NCI-H446 treated with DMSO at 0.1 percent for 48 hours (cell line): ENCODE results near the gene LPP.
"Not testable (repeated sequence)": the region's sequence is repeated elsewhere in the genome, so short reads cannot be mapped to it uniquely, and the experiment has no call there.

Experiments
- DNase-seq: peaks from one replicate; lab custom pipeline; 2025; lab: John Stamatoyannopoulos, UW

LPP gene

GRCh38 chr3:188154014-188154808 lies at the start of gene LPP:
Gene LPP (plus strand): TSS chr3:188154157. CDS start chr3:188406121, 251,964 bp downstream.
- DNase-seq: peak; percentile 43

- DNase-seq: no peak
Measured at GRCh38 chr3:188106006-188106405, 48.0 kb upstream of the LPP start.

- DNase-seq: no peak
Measured at GRCh38 chr3:188106454-188106853, 47.5 kb upstream of the LPP start.

- no peak for DNase-seq
Measured at GRCh38 chr3:188106887-188107830, 46.8 kb upstream of the LPP start.

- DNase-seq: no peak
Measured at GRCh38 chr3:188108703-188109412, 45.1 kb upstream of the LPP start.

- DNase-seq: no peak
Measured at GRCh38 chr3:188111002-188111584, 42.9 kb upstream of the LPP start.

GRCh38 chr3:188113756-188114155 lies 40.2 kb upstream of the LPP start:
- DNase-seq: no peak

GRCh38 chr3:188119846-188120245 lies 34.1 kb upstream of the LPP start:
- DNase-seq: no peak

GRCh38 chr3:188122571-188123169 lies 31.3 kb upstream of the LPP start:
- DNase-seq: no peak

GRCh38 chr3:188123170-188123905 lies 30.6 kb upstream of the LPP start:
- no peak for DNase-seq

GRCh38 chr3:188124184-188124583 lies 29.8 kb upstream of the LPP start:
- no peak for DNase-seq

GRCh38 chr3:188125076-188125475 lies 28.9 kb upstream of the LPP start:
- no peak for DNase-seq

- no peak for DNase-seq
Measured at GRCh38 chr3:188126276-188126675, 27.7 kb upstream of the LPP start.

- DNase-seq: no peak
Measured at GRCh38 chr3:188126934-188127333, 27.0 kb upstream of the LPP start.

- no peak for DNase-seq
Measured at GRCh38 chr3:188128905-188129304, 25.1 kb upstream of the LPP start.

- DNase-seq: not testable (repeated sequence)
Measured at GRCh38 chr3:188131023-188131422, 22.9 kb upstream of the LPP start.

GRCh38 chr3:188133219-188133618 lies 20.7 kb upstream of the LPP start:
- DNase-seq: no peak

GRCh38 chr3:188133646-188134045 lies 20.3 kb upstream of the LPP start:
- DNase-seq: no peak

GRCh38 chr3:188134079-188134478 lies 19.9 kb upstream of the LPP start:
- no peak for DNase-seq

- no peak for DNase-seq
Measured at GRCh38 chr3:188134856-188135255, 19.1 kb upstream of the LPP start.

GRCh38 chr3:188135271-188135670 lies 18.7 kb upstream of the LPP start:
- DNase-seq: no peak
